GM18951 (cell line): Measurements from ENCODE around the gene NECTIN1.

Experiments used
- POLR2A ChIP-seq: IDR thresholded peaks from 4 replicates; pipeline ENCODE4 v1.6.1; 2011; ENCODE audit warnings: mild to moderate bottlenecking; ENCODE audit not compliant: insufficient read length, insufficient read depth; ENCODE audit errors: extremely low read depth
- in situ Hi-C: fragments of 300-500 bp; cut with MboI; formaldehyde crosslinking; loops from one replicate; pipeline ENCODE4 v1.12.0; 2022; ENCODE audit warnings: low sequenced_read_pairs, mixed read lengths, inconsistent platforms; ENCODE audit not compliant: unreplicated experiment

NECTIN1 gene

DNA sequence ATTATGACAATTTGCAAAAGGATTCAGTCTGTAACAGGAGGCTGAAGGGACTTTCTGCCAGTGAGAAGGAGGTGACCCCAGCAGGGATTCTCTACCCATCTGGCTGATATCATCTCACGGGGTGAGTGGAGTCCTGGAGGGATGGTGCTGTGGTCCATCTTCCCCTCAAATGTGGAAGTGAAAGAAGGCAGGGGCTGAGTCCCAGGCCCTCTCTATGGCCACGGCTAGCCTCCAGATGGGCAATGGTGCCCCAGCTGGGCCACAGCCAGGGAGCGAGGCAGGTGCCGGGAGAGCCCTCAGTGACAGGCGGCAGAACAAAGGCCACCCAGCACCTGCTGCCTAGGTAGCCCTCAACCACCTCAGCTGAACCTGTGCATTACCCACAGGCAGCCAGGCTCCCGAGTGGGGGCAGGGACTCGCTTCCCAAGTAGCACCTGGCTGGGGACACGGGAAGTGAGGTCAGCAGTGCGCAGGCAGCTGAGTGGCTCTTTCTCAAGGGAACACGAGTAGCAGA, 6.7 kb downstream of the NECTIN1 start:
- in situ Hi-C loops: no loop called here
- TF ChIP-seq POLR2A: no peak

DNA sequence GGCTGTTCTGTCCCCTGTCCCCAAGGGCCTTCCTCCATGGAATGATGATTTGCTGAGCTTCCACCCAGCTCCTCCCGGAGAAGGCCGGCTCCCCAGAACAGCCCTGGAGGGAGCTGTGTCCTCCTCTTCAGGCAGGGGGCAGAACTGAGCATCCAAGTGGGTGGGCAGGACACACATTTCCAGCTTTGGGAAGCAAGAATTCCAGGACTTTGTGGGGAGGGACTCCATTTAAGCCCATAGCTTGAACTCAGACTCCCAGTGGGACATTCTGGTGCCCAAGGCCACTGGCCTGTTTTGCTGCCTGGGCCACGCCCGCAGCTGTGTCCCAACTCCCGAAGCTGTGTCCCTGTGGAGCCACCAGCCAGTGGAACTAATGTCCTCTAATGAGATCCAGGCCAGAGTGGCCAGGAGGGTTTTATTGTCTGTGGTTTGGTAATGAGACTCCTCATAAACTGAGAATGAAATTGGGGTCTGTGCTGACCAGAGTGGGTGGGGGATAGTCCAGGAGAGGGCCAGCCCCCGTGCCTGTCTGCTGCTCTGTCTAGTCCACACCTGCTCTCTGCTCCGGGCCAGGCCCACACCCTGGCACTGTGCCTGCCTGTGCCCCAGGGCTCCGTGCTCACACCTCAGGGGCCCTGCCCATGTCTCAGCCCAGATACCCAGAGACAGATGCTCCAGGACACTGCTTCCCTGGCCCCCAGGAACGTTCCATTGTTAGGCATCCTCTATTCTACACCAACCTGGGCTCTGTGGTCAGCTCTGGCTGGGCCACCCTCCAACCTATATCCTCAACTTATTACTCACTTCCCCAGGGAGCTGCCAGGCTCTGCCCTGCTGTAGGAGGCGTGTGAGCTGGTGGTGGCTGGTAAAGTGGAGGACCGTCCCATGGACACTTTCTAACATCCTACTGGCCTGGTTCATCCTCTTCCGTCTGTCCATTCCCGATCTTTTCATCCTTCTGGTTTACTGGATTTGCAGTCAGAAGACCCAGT, 7.6 kb downstream of the NECTIN1 start:
- in situ Hi-C loops: no loop called here
- TF ChIP-seq POLR2A: no peak

GRCh38 chr11:119720311-119720913, 8.6 kb downstream of the NECTIN1 start:
- no peak for TF ChIP-seq POLR2A
- in situ Hi-C loops: no loop called here

GRCh38 chr11:119717839-119718534, 11.0 kb downstream of the NECTIN1 start:
- TF ChIP-seq POLR2A: no peak

GRCh38 chr11:119716582-119717498, 12.2 kb downstream of the NECTIN1 start:
- in situ Hi-C loops: no loop called here
- no peak for TF ChIP-seq POLR2A

More at GRCh38 chr11:119717839-119718534, 11.0 kb downstream of the NECTIN1 start:
- in situ Hi-C loops: no loop called here

DNA sequence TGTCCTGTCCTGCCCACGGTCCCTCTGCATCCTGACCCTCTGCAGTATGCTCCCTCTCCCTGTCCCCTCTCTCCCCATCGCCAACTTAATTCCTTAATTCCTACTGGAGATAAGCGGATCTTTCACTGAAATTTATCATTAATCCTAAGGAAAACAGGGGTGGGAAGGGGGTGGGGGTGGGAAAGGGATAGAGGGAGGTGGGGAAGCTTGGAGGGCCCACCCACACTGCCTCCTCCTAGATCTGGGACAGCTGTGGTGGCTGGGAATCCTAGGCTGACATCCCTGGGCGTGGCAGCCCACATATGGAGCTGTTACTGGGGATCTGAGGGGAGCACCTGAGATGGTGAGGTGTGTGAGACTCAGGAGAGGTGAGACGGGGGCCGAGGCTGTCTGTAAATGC, 14.4 kb downstream of the NECTIN1 start:
- in situ Hi-C loops: no loop called here

DNA sequence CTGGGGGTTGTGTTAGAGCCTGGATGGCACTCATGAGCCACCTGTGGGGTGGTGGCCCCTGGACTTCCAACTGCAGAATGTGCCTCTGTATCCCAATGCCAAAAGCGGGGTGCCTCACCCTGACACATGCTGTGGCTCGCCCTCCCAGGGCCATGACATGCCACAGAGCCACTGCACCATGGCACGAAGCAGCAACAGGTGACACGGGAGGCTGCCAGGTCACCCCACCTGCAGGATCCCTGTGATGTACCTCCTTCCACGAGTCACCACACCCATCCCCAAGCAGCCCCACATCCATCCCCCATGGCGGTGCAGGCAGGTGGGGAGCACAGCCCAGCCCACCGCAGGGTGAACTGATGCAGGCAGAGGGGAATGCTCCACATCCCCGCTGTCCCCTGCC, 14.8 kb downstream of the NECTIN1 start:
- in situ Hi-C loops: no loop called here
- TF ChIP-seq POLR2A: no peak

More for the DNA sequence above, 14.4 kb downstream of the NECTIN1 start:
- TF ChIP-seq POLR2A: no peak

GRCh38 chr11:119713359-119714040, 15.5 kb downstream of the NECTIN1 start:
- in situ Hi-C loops: no loop called here
- TF ChIP-seq POLR2A: no peak

- TF ChIP-seq POLR2A: no peak
- in situ Hi-C loops: no loop called here
Measured at GRCh38 chr11:119712459-119713358, 16.3 kb downstream of the NECTIN1 start.

- no peak for TF ChIP-seq POLR2A
- in situ Hi-C loops: no loop called here
Measured at GRCh38 chr11:119712006-119712405, 17.0 kb downstream of the NECTIN1 start.

GRCh38 chr11:119711476-119711875, 17.5 kb downstream of the NECTIN1 start:
- in situ Hi-C loops: no loop called here
- TF ChIP-seq POLR2A: no peak
